ENCODE data around the gene REC8. TPM values are rescaled to one million over a fixed set of nuclear protein-coding genes. Genes with fewer than 3 reads are reported as not detected.

Gene REC8
- total and polyA plus RNA-seq, 12 donors = 2.5 to 17.7 (median 4.3) TPM

DNA sequence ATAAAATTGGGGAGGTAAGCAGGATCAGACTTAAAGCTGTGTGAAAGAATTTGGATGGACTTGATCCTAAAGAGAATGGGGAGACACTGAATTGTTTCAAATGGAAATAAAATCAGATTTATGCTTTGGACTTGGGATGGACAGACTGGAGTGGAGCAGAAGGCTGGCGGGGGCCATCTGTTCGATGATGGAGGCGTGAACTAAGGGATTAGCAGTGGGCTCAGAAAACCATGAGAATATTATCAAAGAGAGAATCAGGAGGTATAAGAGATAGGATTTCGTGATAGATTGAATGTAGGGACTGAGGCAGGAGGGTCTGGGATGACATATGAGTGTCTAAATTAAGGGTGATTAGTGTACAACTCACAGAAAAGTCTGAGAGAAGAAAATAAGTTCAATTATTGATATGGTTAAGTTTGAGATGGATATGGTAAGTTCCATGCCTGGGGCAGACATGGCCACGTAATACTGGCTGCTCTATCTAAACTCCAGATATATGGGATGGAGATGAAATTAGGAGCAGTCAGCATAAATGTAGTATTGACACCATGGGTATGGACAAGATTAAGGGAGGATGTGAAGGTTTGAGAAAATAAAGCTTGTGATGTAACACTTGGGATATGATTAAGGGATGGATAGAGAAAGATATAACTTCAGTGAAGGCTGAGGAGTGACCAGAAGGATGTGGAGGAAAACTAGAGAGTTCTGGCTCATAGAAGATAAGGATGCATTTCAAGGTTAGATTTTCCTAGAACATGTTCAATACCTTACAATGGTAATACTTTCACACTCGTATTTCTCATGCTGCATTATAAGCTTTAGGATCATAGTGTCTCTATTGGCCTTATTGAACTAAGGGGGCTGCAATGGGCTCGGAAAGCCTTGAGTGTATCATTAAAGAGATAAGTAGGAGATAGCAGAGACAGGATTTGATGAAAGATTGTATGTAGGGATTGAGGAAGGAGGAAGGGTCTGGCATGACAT is 32.6 kb downstream of the REC8 start:
- WGBS, 2 donors = 95 to 96% methylated on average over 7 of the region's 7 CpGs
- Histone ChIP-seq H3K4me3 (no peak overlapping the region), H3K4me1 (peaks cover 0 to under 1% (median 0%) of the 10 kb centered on the region in 9 donors), H3K27ac (no peak overlapping the region), H3K9me3 (no peaks in the 10 kb centered on the region), H3K27me3 (no peaks in the 10 kb centered on the region), H3K36me3 (peaks cover 0 to 85% (median 29%) of the 10 kb centered on the region in 9 donors)
- intact Hi-C loops (cut with DNase I) = no loop called here
- DNase-seq = no peak
- TF ChIP-seq, protein P1, sequence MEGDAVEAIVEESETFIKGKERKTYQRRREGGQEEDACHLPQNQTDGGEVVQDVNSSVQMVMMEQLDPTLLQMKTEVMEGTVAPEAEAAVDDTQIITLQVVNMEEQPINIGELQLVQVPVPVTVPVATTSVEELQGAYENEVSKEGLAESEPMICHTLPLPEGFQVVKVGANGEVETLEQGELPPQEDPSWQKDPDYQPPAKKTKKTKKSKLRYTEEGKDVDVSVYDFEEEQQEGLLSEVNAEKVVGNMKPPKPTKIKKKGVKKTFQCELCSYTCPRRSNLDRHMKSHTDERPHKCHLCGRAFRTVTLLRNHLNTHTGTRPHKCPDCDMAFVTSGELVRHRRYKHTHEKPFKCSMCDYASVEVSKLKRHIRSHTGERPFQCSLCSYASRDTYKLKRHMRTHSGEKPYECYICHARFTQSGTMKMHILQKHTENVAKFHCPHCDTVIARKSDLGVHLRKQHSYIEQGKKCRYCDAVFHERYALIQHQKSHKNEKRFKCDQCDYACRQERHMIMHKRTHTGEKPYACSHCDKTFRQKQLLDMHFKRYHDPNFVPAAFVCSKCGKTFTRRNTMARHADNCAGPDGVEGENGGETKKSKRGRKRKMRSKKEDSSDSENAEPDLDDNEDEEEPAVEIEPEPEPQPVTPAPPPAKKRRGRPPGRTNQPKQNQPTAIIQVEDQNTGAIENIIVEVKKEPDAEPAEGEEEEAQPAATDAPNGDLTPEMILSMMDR (IDR thresholded peaks at IDR 0.05) = no peak
- no peak for ATAC-seq

DNA sequence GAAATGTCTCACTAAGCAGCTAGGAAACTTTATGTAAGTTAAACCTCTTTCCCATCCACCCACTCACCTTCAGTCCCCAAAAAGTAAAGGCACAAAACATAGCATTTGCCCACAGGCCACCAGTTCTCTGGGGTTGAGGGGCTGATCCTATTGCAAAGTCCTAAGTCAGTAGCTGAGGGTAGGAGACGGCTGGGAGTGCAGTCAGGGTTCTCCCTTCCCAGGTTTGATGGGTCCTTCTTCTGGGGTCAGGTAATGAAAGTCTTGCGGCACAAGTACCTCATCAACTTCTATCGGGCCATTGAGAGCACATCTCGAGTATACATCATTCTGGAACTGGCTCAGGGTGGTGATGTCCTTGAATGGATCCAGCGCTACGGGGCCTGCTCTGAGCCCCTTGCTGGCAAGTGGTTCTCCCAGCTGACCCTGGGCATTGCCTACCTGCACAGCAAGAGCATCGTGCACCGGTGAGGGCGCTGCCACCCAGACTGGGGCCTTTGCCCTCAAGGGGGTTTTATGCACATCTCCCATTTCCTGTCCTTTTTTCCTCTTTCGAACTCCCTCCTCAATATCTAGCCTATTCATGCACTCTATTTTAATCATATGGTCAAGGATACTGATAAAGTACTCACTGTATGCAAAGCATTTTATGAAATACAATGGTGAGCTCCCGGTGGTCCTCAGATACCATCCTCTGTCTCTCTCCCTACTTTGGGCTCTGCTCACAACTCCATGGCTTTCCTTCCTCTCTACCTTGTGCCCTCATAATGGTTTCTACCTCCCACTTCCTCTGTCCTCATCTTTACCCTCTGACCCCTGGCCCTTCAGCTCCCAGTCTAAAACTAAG is 34.6 kb downstream of the REC8 start:
- DNase-seq = no peak
- TF ChIP-seq, protein P1 (IDR thresholded peaks at IDR 0.05) = no peak
- Histone ChIP-seq H3K27me3 (no peaks in the 10 kb centered on the region), H3K27ac (no peak overlapping the region), H3K4me1 (peaks cover 0 to 4% (median 0%) of the 10 kb centered on the region in 9 donors), H3K36me3 (peaks cover 0 to 90% (median 35%) of the 10 kb centered on the region in 9 donors), H3K4me3 (no peak overlapping the region), H3K9me3 (no peaks in the 10 kb centered on the region)
- intact Hi-C loops (cut with DNase I) = no loop called here
- no peak for ATAC-seq
- WGBS, 2 donors = 97 to 99% methylated on average over 11 of the region's 11 CpGs

DNA sequence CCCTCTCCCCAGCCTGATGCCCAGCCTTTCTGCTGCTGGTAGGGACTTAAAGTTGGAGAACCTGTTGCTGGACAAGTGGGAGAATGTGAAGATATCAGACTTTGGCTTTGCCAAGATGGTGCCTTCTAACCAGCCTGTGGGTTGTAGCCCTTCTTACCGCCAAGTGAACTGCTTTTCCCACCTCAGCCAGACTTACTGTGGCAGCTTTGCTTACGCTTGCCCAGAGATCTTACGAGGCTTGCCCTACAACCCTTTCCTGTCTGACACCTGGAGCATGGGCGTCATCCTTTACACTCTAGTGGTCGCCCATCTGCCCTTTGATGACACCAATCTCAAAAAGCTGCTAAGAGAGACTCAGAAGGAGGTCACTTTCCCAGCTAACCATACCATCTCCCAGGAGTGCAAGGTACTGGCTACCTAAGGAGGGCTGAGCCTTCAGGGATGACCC is 35.2 kb downstream of the REC8 start:
- WGBS, 2 donors = 97 to 98% methylated on average over 5 of the region's 5 CpGs
- TF ChIP-seq, protein P1 (IDR thresholded peaks at IDR 0.05) = no peak
- Histone ChIP-seq H3K9me3 (no peaks in the 10 kb centered on the region), H3K4me3 (no peak overlapping the region), H3K36me3 (peaks cover 0 to 86% (median 35%) of the 10 kb centered on the region in 9 donors), H3K27me3 (no peaks in the 10 kb centered on the region), H3K27ac (no peak overlapping the region), H3K4me1 (peaks cover 0 to 10% (median 3%) of the 10 kb centered on the region in 9 donors)
- intact Hi-C loops (cut with DNase I) = no loop called here
- peak in 1 of 8 donors; percentile 16 for ATAC-seq
- DNase-seq = no peak

DNA sequence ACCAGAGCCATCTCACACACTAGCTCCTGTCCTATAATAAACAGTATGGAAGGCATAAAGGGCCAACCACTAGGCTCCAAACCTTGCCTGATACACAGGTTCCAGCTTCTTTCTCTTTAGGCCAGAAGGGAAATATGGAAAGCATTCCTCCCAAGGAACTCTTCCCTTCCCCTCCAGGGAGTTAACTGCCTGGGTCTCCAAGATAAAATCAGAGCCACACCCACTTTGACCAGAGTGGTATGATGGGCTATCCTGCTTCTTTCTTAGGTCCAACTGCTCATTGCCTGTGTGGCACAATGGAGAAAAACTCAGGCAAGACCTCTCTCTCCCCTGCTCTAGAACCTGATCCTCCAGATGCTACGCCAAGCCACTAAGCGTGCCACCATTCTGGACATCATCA is 35.7 kb downstream of the REC8 start:
- Histone ChIP-seq H3K27ac (no peak overlapping the region), H3K9me3 (no peaks in the 10 kb centered on the region), H3K4me1 (peaks cover 0 to 15% (median 6%) of the 10 kb centered on the region in 9 donors), H3K36me3 (peaks cover 0 to 81% (median 35%) of the 10 kb centered on the region in 9 donors), H3K27me3 (no peaks in the 10 kb centered on the region), H3K4me3 (no peak overlapping the region)
- ATAC-seq (no peak), DNase-seq (no peak)
- WGBS, 2 donors = 99 to 100% methylated on average over 2 of the region's 2 CpGs
- intact Hi-C loops (cut with DNase I) = no loop called here
- TF ChIP-seq, protein P1 (IDR thresholded peaks at IDR 0.05) = no peak
